Adrenal gland (tissue), 5 donors: ENCODE data around the gene ABCB4.

ENCODE experiments used
- POLR2A ChIP-seq, 2 donors: fragments of 450-650 bp; IDR thresholded peaks; one replicate each; pipeline ENCODE4 v1.6.1; 2017; ENCODE audit warnings: antibody characterized with exemption in 2 of 2, mild to moderate bottlenecking in 2 of 2, moderate library complexity in 1 of 2
- TF ChIP-seq, protein P1 (sequence below), 6 experiments: fragments of 450-650 bp in 4 of 6; fragments of 200-600 bp in 2 of 6; sonication (generic) in 1 of 6; IDR thresholded peaks; 1 replicate in 5 of 6; 2 replicates in 1 of 6; pipeline versions ENCODE4 v1.5.1 to v1.8.0; 2016 to 2021; ENCODE audit warnings: antibody characterized with exemption in 6 of 6, mild to moderate bottlenecking in 2 of 6, moderate library complexity in 1 of 6
- donor health status: DM: no; HTN: no; CAD: no.

DNA sequence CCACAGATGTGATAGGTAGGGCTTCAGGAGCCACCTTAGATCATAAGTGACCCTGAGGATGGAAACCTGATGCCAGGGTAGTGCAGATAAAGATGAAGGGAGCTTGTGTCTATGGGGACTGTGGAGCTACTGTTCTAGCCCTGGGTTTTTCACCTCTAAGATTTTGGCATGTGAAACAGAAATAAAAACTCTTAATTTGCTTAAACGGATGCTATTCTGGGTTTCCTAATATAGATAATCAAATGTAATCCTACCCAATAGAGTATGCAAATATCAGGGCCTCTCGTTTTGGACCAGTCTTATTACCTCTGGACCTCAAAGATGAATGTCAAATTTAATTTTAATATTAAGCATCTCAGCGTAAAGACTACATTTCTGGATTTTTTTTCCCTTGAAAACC lies 49.3 kb downstream of the ABCB4 start:
- TF ChIP-seq POLR2A (IDR thresholded peaks at IDR 0.05), result no peak
- TF ChIP-seq, protein P1, sequence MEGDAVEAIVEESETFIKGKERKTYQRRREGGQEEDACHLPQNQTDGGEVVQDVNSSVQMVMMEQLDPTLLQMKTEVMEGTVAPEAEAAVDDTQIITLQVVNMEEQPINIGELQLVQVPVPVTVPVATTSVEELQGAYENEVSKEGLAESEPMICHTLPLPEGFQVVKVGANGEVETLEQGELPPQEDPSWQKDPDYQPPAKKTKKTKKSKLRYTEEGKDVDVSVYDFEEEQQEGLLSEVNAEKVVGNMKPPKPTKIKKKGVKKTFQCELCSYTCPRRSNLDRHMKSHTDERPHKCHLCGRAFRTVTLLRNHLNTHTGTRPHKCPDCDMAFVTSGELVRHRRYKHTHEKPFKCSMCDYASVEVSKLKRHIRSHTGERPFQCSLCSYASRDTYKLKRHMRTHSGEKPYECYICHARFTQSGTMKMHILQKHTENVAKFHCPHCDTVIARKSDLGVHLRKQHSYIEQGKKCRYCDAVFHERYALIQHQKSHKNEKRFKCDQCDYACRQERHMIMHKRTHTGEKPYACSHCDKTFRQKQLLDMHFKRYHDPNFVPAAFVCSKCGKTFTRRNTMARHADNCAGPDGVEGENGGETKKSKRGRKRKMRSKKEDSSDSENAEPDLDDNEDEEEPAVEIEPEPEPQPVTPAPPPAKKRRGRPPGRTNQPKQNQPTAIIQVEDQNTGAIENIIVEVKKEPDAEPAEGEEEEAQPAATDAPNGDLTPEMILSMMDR (IDR thresholded peaks at IDR 0.05), result no peak
